Smooth muscle cell (in vitro differentiated cells): ENCODE measurements around the gene MYOCOS. TPM values are rescaled to one million over a fixed set of nuclear protein-coding genes. Genes with fewer than 3 reads are reported as not detected.

Source experiments
- DNase-seq: peaks from one replicate; lab custom pipeline; 2025; ENCODE audit not compliant: unreplicated experiment; lab: John Stamatoyannopoulos, UW
- H2AFZ ChIP-seq: fragments of 200-600 bp; sonication (generic); 2 replicates; pipeline ENCODE4 v1.6.0; 2016; ENCODE audit warnings: antibody characterized with exemption, low read depth, mild to moderate bottlenecking
- H3F3A ChIP-seq: fragments of 200-600 bp; sonication (generic); 2 replicates; pipeline ENCODE4 v1.6.0; 2017; ENCODE audit warnings: antibody characterized with exemption, low read depth
- H3K27ac ChIP-seq: fragments of 200-600 bp; sonication (generic); 2 replicates; pipeline ENCODE4 v1.5.1; 2016; ENCODE audit warnings: low read depth, mild to moderate bottlenecking
- H3K27me3 ChIP-seq: fragments of 200-600 bp; sonication (generic); 2 replicates; pipeline ENCODE4 v1.6.1; 2016; ENCODE audit warnings: low read depth, mild to moderate bottlenecking
- H3K36me3 ChIP-seq: fragments of 200-600 bp; sonication (generic); 2 replicates; pipeline ENCODE4 v1.5.1; 2016; ENCODE audit warnings: low read depth
- H3K4me1 ChIP-seq: fragments of 200-600 bp; sonication (generic); 2 replicates; pipeline ENCODE4 v1.5.1; 2016; ENCODE audit warnings: low read depth
- H3K4me2 ChIP-seq: fragments of 200-600 bp; sonication (generic); 2 replicates; pipeline ENCODE4 v1.6.0; 2016; ENCODE audit warnings: mild to moderate bottlenecking
- H3K4me3 ChIP-seq: fragments of 200-600 bp; sonication (generic); 2 replicates; pipeline ENCODE4 v1.5.1; 2016; ENCODE audit warnings: mild to moderate bottlenecking
- H3K79me2 ChIP-seq: fragments of 200-600 bp; sonication (generic); 2 replicates; pipeline ENCODE4 v1.6.0; 2016; ENCODE audit warnings: low read depth, mild to moderate bottlenecking
- H3K9ac ChIP-seq: fragments of 200-600 bp; sonication (generic); 2 replicates; pipeline ENCODE4 v1.6.0; 2016; ENCODE audit warnings: low read depth
- H3K9me3 ChIP-seq: fragments of 200-600 bp; sonication (generic); replicated peaks from 2 replicates; pipeline ENCODE4 v1.5.1; 2016; ENCODE audit warnings: low read depth
- H4K20me1 ChIP-seq: fragments of 200-600 bp; sonication (generic); 2 replicates; pipeline ENCODE4 v1.6.0; 2016; ENCODE audit warnings: low read depth
- CTCF ChIP-seq: fragments of 200-600 bp; sonication (generic); IDR thresholded peaks from 2 replicates; pipeline ENCODE4 v1.5.1; 2017; ENCODE audit warnings: borderline replicate concordance, mild to moderate bottlenecking, antibody characterized with exemption; ENCODE audit not compliant: insufficient read depth, poor library complexity, severe bottlenecking
- WGBS: methylation state at CpG from one replicate; pipeline ENCODE4 v1.1.7; 2016; ENCODE audit warnings: low lambda C conversion rate; 5-methylcytosine and 5-hydroxymethylcytosine counted together
- polyA plus RNA-seq: library from polyadenylated mRNA; unstranded; fragments of >200 nt; fragmentation: Nextera tagmentation; extraction: Ambion mirVana; gene quantifications from 2 replicates; pipeline ENCODE4 v1.2.1, GENCODE V29; 2016
- total RNA-seq: library from RNA; depleted of rRNA; stranded (reverse); fragments of >200 nt; gene quantifications from 2 replicates; pipeline ENCODE4 v1.2.3, GENCODE V29; 2014

Gene MYOCOS
- total and polyA plus RNA-seq, 2 experiments from 2014 or later: not detected

DNA sequence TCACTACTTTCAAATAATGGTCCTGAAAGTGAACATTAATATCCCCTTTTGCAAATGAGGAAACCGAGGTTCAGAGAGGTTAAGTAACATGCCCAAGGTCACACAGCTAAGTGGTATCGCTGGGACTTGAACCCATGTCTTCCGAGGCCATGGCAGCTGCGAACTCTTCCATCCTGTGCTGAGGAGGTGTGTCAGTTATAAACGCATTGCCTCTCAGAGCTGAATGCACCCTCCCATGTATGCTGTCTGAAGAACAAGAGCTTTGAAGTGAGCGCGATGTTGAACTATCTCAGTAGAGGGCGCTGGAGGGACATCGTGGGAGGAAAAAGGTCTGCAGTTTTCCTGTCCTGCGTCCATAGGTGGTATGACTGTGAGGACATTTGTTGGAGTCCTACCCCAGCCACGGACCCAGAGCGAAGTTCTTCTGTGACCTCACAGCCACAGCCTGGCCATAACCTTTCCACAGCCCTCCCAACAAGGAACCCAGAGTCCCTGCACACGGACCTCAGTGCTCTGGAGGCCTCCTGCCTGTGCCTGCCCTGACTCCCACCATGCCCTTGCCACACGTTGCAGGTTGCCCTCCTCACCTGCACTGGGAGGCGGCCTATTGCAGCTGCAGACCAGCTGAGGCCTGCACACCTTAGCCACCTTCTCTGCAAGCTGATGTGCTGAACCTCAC, 22.9 kb downstream of the MYOCOS start:
- H3K27me3 ChIP-seq: no peaks in the 10 kb centered on the region
- peak overlapping the region; percentile 24 for H2AFZ ChIP-seq
- no peaks in the 10 kb centered on the region for H3K36me3 ChIP-seq
- H3F3A ChIP-seq: no peaks in the 10 kb centered on the region
- H3K27ac ChIP-seq: no peak overlapping the region
- no peaks in the 10 kb centered on the region for H3K79me2 ChIP-seq
- 24% methylated on average over 15 of the region's 15 CpGs for WGBS
- no peak for DNase-seq
- no peak overlapping the region for H3K4me3 ChIP-seq
- no peaks in the 10 kb centered on the region for H3K4me1 ChIP-seq
- TF ChIP-seq CTCF: peak; percentile 70
- H3K9ac ChIP-seq: no peak overlapping the region
- peak overlapping the region; percentile 16 for H3K4me2 ChIP-seq
- no peaks in the 10 kb centered on the region for H4K20me1 ChIP-seq
- no peaks in the 10 kb centered on the region for H3K9me3 ChIP-seq

DNA sequence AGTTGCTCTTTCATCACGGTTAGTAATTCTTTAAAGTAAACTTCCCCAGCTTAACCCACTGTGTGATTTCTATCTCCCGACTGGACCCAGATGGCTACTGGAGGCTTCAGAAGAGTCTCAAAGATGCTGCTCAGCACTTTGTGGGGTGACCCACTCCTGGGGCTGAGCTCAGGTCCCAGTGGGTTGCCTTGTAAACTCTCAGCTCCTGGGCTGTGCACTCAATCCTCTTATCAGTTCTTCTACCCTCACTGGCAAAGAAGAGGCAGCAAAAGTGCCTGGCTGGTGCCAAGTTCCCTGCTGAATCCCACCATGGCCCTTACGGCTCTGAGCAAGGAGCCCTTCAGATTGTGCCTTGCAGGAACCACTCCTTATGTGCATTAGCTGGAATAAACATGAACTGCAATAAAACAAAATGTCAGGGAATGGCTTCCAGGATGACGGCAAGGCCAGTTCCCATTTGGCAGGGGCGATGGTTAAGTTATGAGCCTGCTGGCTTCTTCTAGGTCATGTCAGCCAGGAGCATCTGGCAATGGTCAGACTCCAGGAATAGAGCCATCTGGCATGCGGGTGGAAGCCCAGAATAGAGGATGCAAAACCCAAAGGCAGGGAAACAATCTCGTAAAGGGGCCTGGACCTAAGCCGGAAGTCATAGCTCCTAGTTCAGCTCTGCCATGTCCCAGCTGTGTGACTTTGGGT, 23.7 kb downstream of the MYOCOS start:
- no peaks in the 10 kb centered on the region for H4K20me1 ChIP-seq
- H3K4me2 ChIP-seq: no peak overlapping the region

DNA sequence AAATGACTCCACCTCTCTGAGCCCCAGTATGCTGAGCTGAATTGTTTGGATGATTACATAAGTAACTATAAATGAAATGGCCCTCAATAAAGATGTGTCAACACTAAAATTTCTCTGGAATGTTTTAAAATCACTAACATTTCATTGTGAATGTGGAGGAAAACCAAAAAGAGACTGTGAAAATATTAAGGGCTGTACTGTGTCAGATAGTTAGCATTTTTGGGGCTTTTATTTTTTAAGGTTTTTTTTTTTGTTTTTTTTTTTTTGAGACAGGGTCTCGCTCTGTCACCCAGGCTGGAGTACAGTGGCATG, 24.2 kb downstream of the MYOCOS start:
- Histone ChIP-seq H3K27ac (no peak overlapping the region), H3K27me3 (no peaks in the 10 kb centered on the region), H3K4me3 (no peak overlapping the region), H3K79me2 (no peaks in the 10 kb centered on the region), H3K4me2 (no peak overlapping the region), H3K9ac (no peak overlapping the region), H2AFZ (no peak overlapping the region), H3K4me1 (no peaks in the 10 kb centered on the region), H3F3A (no peaks in the 10 kb centered on the region), H3K9me3 (no peaks in the 10 kb centered on the region), H4K20me1 (no peaks in the 10 kb centered on the region), H3K36me3 (no peaks in the 10 kb centered on the region)
- WGBS: 83% methylated on average over 1 of the region's 1 CpG
- no peak for DNase-seq
- no peak for TF ChIP-seq CTCF

More for the DNA sequence above, 23.7 kb downstream of the MYOCOS start:
- H3K79me2 ChIP-seq: no peaks in the 10 kb centered on the region
- H3K27ac ChIP-seq: no peak overlapping the region
- H3K4me1 ChIP-seq: no peaks in the 10 kb centered on the region
- no peaks in the 10 kb centered on the region for H3K9me3 ChIP-seq
- no peak for TF ChIP-seq CTCF
- no peak for DNase-seq
- no peaks in the 10 kb centered on the region for H3K27me3 ChIP-seq
- no peak overlapping the region for H2AFZ ChIP-seq
- whole genome bisulfite sequencing: 80% methylated on average over 8 of the region's 8 CpGs
- H3K9ac ChIP-seq: no peak overlapping the region
- H3K4me3 ChIP-seq: no peak overlapping the region
- no peaks in the 10 kb centered on the region for H3F3A ChIP-seq
- H3K36me3 ChIP-seq: no peaks in the 10 kb centered on the region
